Measurements from ENCODE around the gene C16orf54.
"Not testable (repeated sequence)": the region's sequence is repeated elsewhere in the genome, so short reads cannot be mapped to it uniquely, and the experiment has no call there.

C16orf54 gene

GRCh38 chr16:29694384-29695195 lies 51.2 kb downstream of the C16orf54 start:
- no peak for TF ChIP-seq CTCF (IDR thresholded peaks at IDR 0.05; ENCODE audit: low read depth, low read length)
- no peak overlapping the region for H3K4me3 ChIP-seq (ENCODE audit: low read depth, low read length)

GRCh38 chr16:29692606-29693005 lies 53.2 kb downstream of the C16orf54 start:
- H3K4me3 ChIP-seq (ENCODE audit: low read depth, low read length) = not testable (repeated sequence)

Measured in WI38 (cell line).